A673 (cell line): ENCODE data around the gene CELF4. TPM values are rescaled to one million over a fixed set of nuclear protein-coding genes. Genes with fewer than 3 reads are reported as not detected.

Experiments used
- BruUV-seq: library from RNA; stranded (reverse); fragments of 400-500 nt; replicated peaks from 2 replicates; lab custom pipeline; 2021; lab: Mats Ljungman, UMichigan
- CTCF ChIA-PET: fragments of 300-600 bp; sonication (Branson Sonifier 250); formaldehyde crosslinking; loops from one replicate; lab custom pipeline; 2022; ENCODE audit warnings: antibody characterized with exemption; lab: Charles Lee
- POLR2A ChIA-PET: fragments of 300-600 bp; sonication (Branson Sonifier 250); formaldehyde crosslinking; loops from one replicate; lab custom pipeline; 2022; ENCODE audit warnings: antibody characterized with exemption; ENCODE audit not compliant: low non-redundant PET; lab: Charles Lee
- DNase-seq: peaks from one replicate; pipeline ENCODE4 v3.0.0-alpha.2; 2015; ENCODE audit warnings: low spot score
- H3K27ac ChIP-seq: fragments of 200-600 bp; sonication (generic); 2 replicates; pipeline ENCODE4 v1.5.1; 2016; ENCODE audit warnings: mixed run types, low read depth, mild to moderate bottlenecking, mixed read lengths, antibody characterized with exemption, low read length; ENCODE audit not compliant: poor library complexity, severe bottlenecking
- H3K27me3 ChIP-seq: fragments of 200-600 bp; sonication (generic); replicated peaks from 2 replicates; pipeline ENCODE4 v1.6.1; 2017; ENCODE audit warnings: mixed run types, low read depth, mild to moderate bottlenecking, mixed read lengths, antibody characterized with exemption, low read length; ENCODE audit not compliant: insufficient read depth, poor library complexity
- H3K36me3 ChIP-seq: fragments of 200-600 bp; sonication (generic); 2 replicates; pipeline ENCODE4 v1.6.1; 2016; ENCODE audit warnings: mixed run types, mild to moderate bottlenecking, mixed read lengths, antibody characterized with exemption, low read length; ENCODE audit not compliant: insufficient read depth, poor library complexity, severe bottlenecking
- H3K4me1 ChIP-seq: fragments of 200-600 bp; sonication (generic); 2 replicates; pipeline ENCODE4 v1.6.1; 2017; ENCODE audit warnings: mixed run types, mild to moderate bottlenecking, mixed read lengths, antibody characterized with exemption, low read length; ENCODE audit not compliant: insufficient read depth, poor library complexity, severe bottlenecking
- H3K4me3 ChIP-seq: fragments of 200-600 bp; sonication (generic); 2 replicates; pipeline ENCODE4 v1.5.1; 2016; ENCODE audit warnings: low read depth, mixed run types, mild to moderate bottlenecking, mixed read lengths, low read length; ENCODE audit not compliant: poor library complexity, severe bottlenecking
- H3K9me3 ChIP-seq: fragments of 200-600 bp; sonication (generic); 2 replicates; pipeline ENCODE4 v1.6.1; 2016; ENCODE audit warnings: mixed run types, low read depth, mild to moderate bottlenecking, mixed read lengths, antibody characterized with exemption, low read length; ENCODE audit not compliant: poor library complexity, severe bottlenecking
- EZH2 ChIP-seq: fragments of 200-600 bp; sonication (generic); IDR thresholded peaks from 2 replicates; pipeline ENCODE4 v1.6.1; 2017; ENCODE audit warnings: borderline replicate concordance, low read depth, mild to moderate bottlenecking, mixed read lengths, antibody characterized with exemption, low read length; ENCODE audit not compliant: poor library complexity, severe bottlenecking
- intact Hi-C: fragments of 100-400 bp; cut with micrococcal nuclease; formaldehyde crosslinking; loops from one replicate; pipeline ENCODE4 v1.10.0; 2022; ENCODE audit not compliant: unreplicated experiment
- total RNA-seq: library from RNA; stranded (reverse); gene quantifications from 2 replicates; pipeline ENCODE4 v1.2.3, GENCODE V29; 2021
- TF ChIP-seq, protein P1 (sequence below): fragments of 300-800, 200-600 bp; sonication (generic); conservative IDR thresholded peaks from 2 replicates; pipeline ENCODE4 v1.5.1; 2017; ENCODE audit warnings: low read depth, mild to moderate bottlenecking, antibody characterized with exemption, low read length, moderate library complexity, mixed read lengths

Gene CELF4
- total RNA-seq, 1 experiment from 2014 or later: not detected

- intact Hi-C loops: no loop called here
- no peaks in the 10 kb centered on the region for H3K4me1 ChIP-seq
- H3K36me3 ChIP-seq: no peaks in the 10 kb centered on the region
- ChIA-PET POLR2A (no interaction called here), CTCF (no interaction called here)
- H3K4me3 ChIP-seq: no peak overlapping the region
- TF ChIP-seq EZH2: no peak
- TF ChIP-seq, protein P1, sequence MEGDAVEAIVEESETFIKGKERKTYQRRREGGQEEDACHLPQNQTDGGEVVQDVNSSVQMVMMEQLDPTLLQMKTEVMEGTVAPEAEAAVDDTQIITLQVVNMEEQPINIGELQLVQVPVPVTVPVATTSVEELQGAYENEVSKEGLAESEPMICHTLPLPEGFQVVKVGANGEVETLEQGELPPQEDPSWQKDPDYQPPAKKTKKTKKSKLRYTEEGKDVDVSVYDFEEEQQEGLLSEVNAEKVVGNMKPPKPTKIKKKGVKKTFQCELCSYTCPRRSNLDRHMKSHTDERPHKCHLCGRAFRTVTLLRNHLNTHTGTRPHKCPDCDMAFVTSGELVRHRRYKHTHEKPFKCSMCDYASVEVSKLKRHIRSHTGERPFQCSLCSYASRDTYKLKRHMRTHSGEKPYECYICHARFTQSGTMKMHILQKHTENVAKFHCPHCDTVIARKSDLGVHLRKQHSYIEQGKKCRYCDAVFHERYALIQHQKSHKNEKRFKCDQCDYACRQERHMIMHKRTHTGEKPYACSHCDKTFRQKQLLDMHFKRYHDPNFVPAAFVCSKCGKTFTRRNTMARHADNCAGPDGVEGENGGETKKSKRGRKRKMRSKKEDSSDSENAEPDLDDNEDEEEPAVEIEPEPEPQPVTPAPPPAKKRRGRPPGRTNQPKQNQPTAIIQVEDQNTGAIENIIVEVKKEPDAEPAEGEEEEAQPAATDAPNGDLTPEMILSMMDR: no peak
- H3K27me3 ChIP-seq: peaks cover 63% of the 10 kb centered on the region
- H3K27ac ChIP-seq: no peak overlapping the region
- BruUV-seq: no TSS peak
- no peak for DNase-seq
- no peaks in the 10 kb centered on the region for H3K9me3 ChIP-seq
Measured at GRCh38 chr18:37546272-37546537, 19.4 kb downstream of the CELF4 start.

DNA sequence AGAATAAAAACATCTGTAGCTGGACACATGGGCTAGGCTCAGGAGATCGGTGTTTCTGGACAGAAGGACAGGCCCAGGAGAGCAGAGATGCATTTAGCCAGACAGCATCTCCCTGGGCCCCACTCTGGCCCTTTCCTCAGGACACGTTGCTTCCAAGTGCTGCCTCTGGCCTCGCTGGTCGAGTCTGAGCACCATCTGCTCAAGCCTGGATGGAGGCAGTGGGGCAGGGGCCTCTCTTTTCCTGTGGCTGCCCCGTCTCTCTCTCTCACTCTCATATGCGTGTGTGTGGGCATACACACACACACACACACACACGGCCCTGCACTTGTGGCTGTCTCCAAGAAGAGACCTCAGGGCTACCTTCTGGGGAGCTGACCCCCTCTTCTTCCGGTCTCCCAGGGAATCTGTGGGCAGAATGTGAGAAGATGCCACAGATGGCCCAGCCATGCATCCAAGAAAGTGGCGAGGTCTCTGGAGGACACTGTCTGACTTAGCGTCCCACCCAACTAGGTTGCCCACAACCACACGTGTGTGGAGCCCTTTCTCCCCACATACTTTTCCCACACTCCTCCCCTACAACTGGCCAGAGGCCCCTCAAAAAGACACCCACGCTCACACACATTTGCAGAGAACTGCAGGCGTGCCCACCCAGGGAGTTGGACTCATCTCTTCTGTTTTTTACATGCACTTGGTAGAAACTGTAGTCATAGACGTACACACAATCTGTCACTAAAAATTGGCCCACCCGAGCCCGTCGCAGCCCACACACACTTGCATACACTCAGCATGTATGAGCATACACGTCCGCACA lies 19.9 kb downstream of the CELF4 start:
- Histone ChIP-seq H3K9me3 (no peaks in the 10 kb centered on the region), H3K27ac (no peak overlapping the region), H3K27me3 (peaks cover 63% of the 10 kb centered on the region), H3K4me1 (no peaks in the 10 kb centered on the region), H3K36me3 (no peaks in the 10 kb centered on the region), H3K4me3 (no peak overlapping the region)
- intact Hi-C loops: no loop called here
- ChIA-PET CTCF (no interaction called here), POLR2A (no interaction called here)
- no TSS peak for BruUV-seq
- no peak for DNase-seq
- TF ChIP-seq EZH2: no peak
- TF ChIP-seq, protein P1: no peak

GRCh38 chr18:37544713-37545112 lies 20.9 kb downstream of the CELF4 start:
- Histone ChIP-seq H3K4me3 (no peak overlapping the region), H3K27me3 (peaks cover 65% of the 10 kb centered on the region), H3K27ac (no peak overlapping the region), H3K4me1 (no peaks in the 10 kb centered on the region), H3K36me3 (no peaks in the 10 kb centered on the region), H3K9me3 (no peaks in the 10 kb centered on the region)
- ChIA-PET POLR2A (no interaction called here), CTCF (no interaction called here)
- no TSS peak for BruUV-seq
- TF ChIP-seq, protein P1: no peak
- no peak for TF ChIP-seq EZH2
- intact Hi-C loops: no loop called here
- DNase-seq: no peak
